Measurements from ENCODE around the gene CALML6.

CALML6 gene

DNA sequence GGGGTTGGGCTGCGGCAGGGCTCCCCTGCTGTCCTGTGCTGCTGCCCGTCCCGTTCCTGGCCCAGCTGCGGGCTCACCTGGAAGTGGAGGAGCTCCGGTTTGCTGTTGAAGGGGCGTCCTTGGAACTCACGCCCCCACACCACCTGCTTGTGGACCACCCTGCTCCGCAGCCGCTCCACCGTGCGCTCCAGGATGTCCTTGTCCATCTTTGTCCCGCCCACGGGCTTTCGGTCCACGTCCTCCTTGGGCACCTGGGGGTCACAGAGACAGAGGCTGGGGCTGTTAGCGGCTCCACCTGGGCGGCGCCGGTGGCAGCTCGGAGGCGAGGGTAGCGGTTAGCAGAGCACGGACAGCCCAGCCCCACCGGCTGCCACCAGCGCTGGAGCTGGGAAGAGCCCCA lies 49.8 kb downstream of the CALML6 start:
- FAIRE-seq (no peak), DNase-seq (ENCODE audit: low spot score) (no peak)

DNA sequence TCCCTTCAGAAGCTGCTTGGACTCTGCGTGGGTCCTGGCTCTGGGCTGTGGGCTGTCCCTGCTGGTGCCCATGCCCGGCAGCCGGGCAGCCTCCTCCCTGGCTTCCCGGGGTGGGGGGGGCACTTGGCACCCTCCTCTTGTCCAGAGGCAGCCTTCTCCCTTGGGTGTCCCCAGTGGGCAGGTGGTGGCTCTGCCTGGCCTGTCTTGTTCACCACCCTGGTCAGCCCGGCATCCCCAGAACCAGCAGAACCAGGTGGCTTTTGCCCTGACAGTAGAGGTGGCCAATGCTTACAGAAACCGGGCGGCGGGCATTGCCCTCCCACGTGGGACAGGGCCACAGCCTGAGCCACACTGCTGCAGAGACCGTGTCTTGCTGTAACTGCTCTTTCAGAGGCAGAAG lies 50.5 kb downstream of the CALML6 start:
- DNase-seq (ENCODE audit: low spot score) (no peak), FAIRE-seq (no peak)

DNA sequence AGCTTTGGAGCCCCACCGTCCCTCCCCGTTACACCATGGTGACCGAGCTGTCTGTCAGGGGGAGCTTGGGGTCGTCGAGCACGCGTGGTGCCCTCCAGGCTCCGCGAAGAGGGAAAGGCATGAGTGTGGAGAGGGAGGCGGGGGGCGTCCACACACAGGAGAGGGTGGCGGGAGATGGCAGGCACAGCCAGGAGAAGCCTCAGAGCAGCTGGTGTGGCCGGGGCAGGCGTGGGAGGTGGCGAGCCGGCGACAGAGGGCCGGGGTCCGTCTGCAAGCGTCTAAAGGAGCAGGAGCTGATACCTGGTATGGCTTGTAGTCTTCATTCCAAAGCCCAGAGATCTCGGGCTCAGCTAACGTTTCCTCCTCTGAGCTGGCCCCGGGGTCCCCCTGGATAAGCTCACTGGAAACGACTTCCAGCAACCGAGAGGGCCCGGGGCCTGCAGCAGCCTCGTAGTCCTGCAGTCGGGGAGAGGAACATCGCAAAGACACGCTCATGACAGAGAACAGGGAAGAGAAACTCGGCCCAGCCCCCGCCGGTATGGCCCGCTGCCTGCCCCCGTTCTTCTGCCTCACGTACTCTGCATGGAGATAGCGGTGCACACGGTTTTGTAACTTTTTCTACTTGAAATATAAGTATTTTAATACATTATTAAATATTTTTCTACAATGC lies 51.1 kb downstream of the CALML6 start:
- no peak for DNase-seq (ENCODE audit: low spot score)
- no peak for FAIRE-seq
